A549 (cell line): ENCODE results near the gene PGLYRP1. TPM values are rescaled to one million over a fixed set of nuclear protein-coding genes. Genes with fewer than 3 reads are reported as not detected.

Source experiments
- ATAC-seq, 2 experiments: fragments of 200-7000 bp in 1 of 2; fragments of >200 bp in 1 of 2; cut with Nextera tagmentation in 1 of 2; cut with Tn5 transposase in 1 of 2; 3 replicates each; pipeline versions ENCODE4 v1.8.0 to v1.9.1; 2018 to 2020; ENCODE audit warnings: mild to moderate bottlenecking in 1 of 2, moderate library complexity in 1 of 2
- CTCF ChIA-PET: fragments of 300-600 bp; sonication (Branson Sonifier 250); formaldehyde crosslinking; extraction: SDS; loops from one replicate; lab custom pipeline; 2021; ENCODE audit warnings: antibody characterized with exemption, inconsistent platforms; lab: Yijun Ruan, JAX
- POLR2A ChIA-PET: fragments of 350-600 bp; formaldehyde crosslinking; extraction: SDS; loops from one replicate; lab custom pipeline; 2021; ENCODE audit warnings: antibody characterized with exemption, inconsistent platforms; lab: Yijun Ruan, JAX
- DNase-seq, 2 experiments: peaks; one replicate each; pipeline versions ENCODE4 v3.0.0 to v3.0.0-alpha.2; 2011 to 2016; ENCODE audit warnings: low read depth in 1 of 2, low spot score in 1 of 2
- FAIRE-seq: peaks from 2 replicates; lab custom pipeline; 2011; peaks lifted over from hg19 to GRCh38; lab: Jason Lieb, UNC
- H3K27ac ChIP-seq, 2 experiments: fragments of >200 bp; sonication (Bioruptor Twin); formaldehyde crosslinking; 3 replicates each; pipeline ENCODE4 v1.5.1; 2016 to 2017
- H3K4me1 ChIP-seq: fragments of >200 bp; sonication (Bioruptor Twin); formaldehyde crosslinking; 3 replicates; pipeline ENCODE4 v1.6.1; 2016
- H3K4me2 ChIP-seq: fragments of >200 bp; sonication (Bioruptor Twin); formaldehyde crosslinking; 3 replicates; pipeline ENCODE4 v1.6.1; 2016
- H3K4me3 ChIP-seq: fragments of >200 bp; sonication (Bioruptor Twin); formaldehyde crosslinking; 3 replicates; pipeline ENCODE4 v1.5.1; 2016
- H3K9me3 ChIP-seq: fragments of >200 bp; sonication (Bioruptor Twin); formaldehyde crosslinking; 3 replicates; pipeline ENCODE4 v1.6.1; 2016
- BHLHE40 ChIP-seq: IDR thresholded peaks from 2 replicates; pipeline ENCODE4 v1.6.1; 2012; ENCODE audit warnings: low read depth, low read length, inconsistent platforms
- CEBPB ChIP-seq, 2 experiments: fragments of >200 bp in 1 of 2; sonication (Bioruptor Twin) in 1 of 2; formaldehyde crosslinking in 1 of 2; IDR thresholded peaks; 2 replicates each; pipeline ENCODE4 v1.6.1; 2012 to 2016
- CHD4 ChIP-seq: fragments of 200-600 bp; sonication (generic); IDR thresholded peaks from 2 replicates; pipeline ENCODE4 v1.6.1; 2016; ENCODE audit warnings: antibody characterized with exemption, mild to moderate bottlenecking, borderline replicate concordance
- EP300 ChIP-seq, 2 experiments: fragments of >200 bp; sonication (Bioruptor Twin); formaldehyde crosslinking; IDR thresholded peaks; 2 replicates in 1 of 2; 3 replicates in 1 of 2; pipeline ENCODE4 v1.6.1; 2016 to 2017
- FOSB ChIP-seq: fragments of 250-450 bp; sonication (Bioruptor Pico); IDR thresholded peaks from 2 replicates; pipeline ENCODE4 v1.5.0; 2020; ENCODE audit warnings: mild to moderate bottlenecking, moderate library complexity
- FOSL2 ChIP-seq, 2 experiments: fragments of 450-650 bp in 1 of 2; fragments of >200 bp in 1 of 2; sonication (Bioruptor Twin) in 1 of 2; formaldehyde crosslinking; IDR thresholded peaks; 2 replicates each; pipeline versions ENCODE4 v1.5.0 to v1.6.1; 2016 to 2020; ENCODE audit warnings: mild to moderate bottlenecking in 1 of 2, moderate library complexity in 1 of 2
- GATA3 ChIP-seq: IDR thresholded peaks from 2 replicates; pipeline ENCODE4 v1.6.1; 2012; ENCODE audit warnings: borderline replicate concordance
- HEYL ChIP-seq: fragments of 250-450 bp; sonication (Bioruptor Pico); IDR thresholded peaks from 2 replicates; pipeline ENCODE4 v1.8.0; 2021; ENCODE audit warnings: mild to moderate bottlenecking, moderate library complexity
- JUNB ChIP-seq: fragments of >200 bp; sonication (Bioruptor Twin); formaldehyde crosslinking; IDR thresholded peaks from 2 replicates; pipeline ENCODE4 v1.6.1; 2016
- NFE2L2 ChIP-seq: fragments of 150-350 bp; conservative IDR thresholded peaks from 2 replicates; pipeline ENCODE4 v1.6.1; 2014; ENCODE audit warnings: low read length
- RCOR1 ChIP-seq: fragments of 150-350 bp; IDR thresholded peaks from 2 replicates; pipeline ENCODE4 v1.6.1; 2014; ENCODE audit warnings: antibody characterized with exemption, low read length, low read depth
- SREBF2 ChIP-seq: fragments of 450-650 bp; IDR thresholded peaks from 2 replicates; pipeline ENCODE4 v1.6.1; 2014; ENCODE audit warnings: mild to moderate bottlenecking, moderate library complexity
- ZC3H11A ChIP-seq: fragments of 450-650 bp; IDR thresholded peaks from 2 replicates; pipeline ENCODE4 v1.6.1; 2014; ENCODE audit warnings: antibody characterized with exemption, mild to moderate bottlenecking
- WGBS: methylation state at CpG from one replicate; pipeline ENCODE4 v1.1.6; 2017; ENCODE audit errors: missing lambda C conversion rate; 5-methylcytosine and 5-hydroxymethylcytosine counted together
- polyA plus RNA-seq, 4 experiments: library from polyadenylated mRNA; depleted of rRNA in 3 of 4; stranded (reverse); fragments of >200 nt; fragmentation: RNase III in 1 of 4; extraction: RNeasy Plus Mini Kit Qiagen cat#74134 plus additional on column Dnase treatment in 1 of 4; gene quantifications; 2 replicates in 3 of 4; 3 replicates in 1 of 4; pipeline ENCODE4 v1.2.3, GENCODE V29; 2011 to 2017
- TF ChIP-seq, protein P1 (sequence below): fragments of 250-450 bp; sonication (Bioruptor Pico); IDR thresholded peaks from 2 replicates; pipeline ENCODE4 v1.5.0; 2020; ENCODE audit warnings: low read depth, mild to moderate bottlenecking, moderate library complexity
- TF ChIP-seq, protein P2 (sequence below): fragments of >200 bp; sonication (Bioruptor Twin); formaldehyde crosslinking; IDR thresholded peaks from 3 replicates; pipeline ENCODE4 v1.6.1; 2016
- TF ChIP-seq, protein P3 (sequence below): fragments of 150-350 bp; IDR thresholded peaks from 2 replicates; pipeline ENCODE4 v1.6.1; 2014; ENCODE audit warnings: low read depth, mild to moderate bottlenecking, low read length
- TF ChIP-seq, protein P4 (sequence below): IDR thresholded peaks from 2 replicates; pipeline ENCODE4 v1.6.1; 2012; ENCODE audit warnings: low read depth, borderline replicate concordance
- TF ChIP-seq, protein P5 (sequence below): fragments of 200-600 bp; sonication (generic); IDR thresholded peaks from 2 replicates; pipeline ENCODE4 v1.6.1; 2016; ENCODE audit warnings: antibody characterized with exemption, mild to moderate bottlenecking, moderate library complexity

PGLYRP1 gene
- polyA plus RNA-seq, 2 of the 4 experiments (the other 2 are of a cell fraction), result not detected

DNA sequence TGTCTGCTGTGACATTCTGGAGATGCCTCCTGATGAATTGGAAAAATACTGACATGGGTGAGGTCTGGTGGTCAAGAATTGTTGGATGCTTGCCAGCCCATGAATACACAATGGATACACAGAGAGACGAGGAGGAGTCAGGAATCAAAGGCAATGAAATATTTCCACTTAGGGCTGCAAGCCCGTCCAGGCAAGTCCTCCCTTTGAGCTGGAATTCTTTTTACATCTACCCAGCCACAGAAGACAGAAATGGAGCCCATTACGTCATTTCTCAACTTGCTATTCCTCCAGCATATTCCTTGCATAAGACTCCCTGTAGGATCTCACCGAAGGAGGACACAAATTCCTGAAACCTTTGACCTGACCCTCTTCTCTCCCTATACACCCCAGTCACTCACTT, 33.7 kb upstream of the PGLYRP1 start (continued):
- no peak for TF ChIP-seq SREBF2

DNA sequence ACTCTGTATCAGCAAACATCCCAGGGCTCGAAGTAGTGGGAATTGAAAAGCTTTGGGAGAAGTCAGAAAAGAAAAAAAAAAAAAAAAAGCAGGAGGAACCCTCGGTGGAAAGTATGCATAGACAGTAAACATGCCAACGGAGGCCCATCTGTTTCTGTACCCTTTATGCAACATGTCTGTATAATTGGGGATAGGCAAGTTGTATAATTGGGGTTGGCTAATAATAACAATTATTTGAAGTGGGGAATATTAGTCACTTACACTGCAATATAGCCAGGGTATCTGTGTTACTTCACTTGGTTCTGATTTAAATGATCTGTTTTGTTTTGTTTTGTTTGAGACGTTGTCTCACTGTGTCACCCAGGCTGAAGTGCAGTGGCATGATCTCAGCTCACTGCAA, 30.0 kb upstream of the PGLYRP1 start:
- TF ChIP-seq ZC3H11A, result no peak
- no peak for TF ChIP-seq FOSL2 (IDR thresholded peaks at IDR 0.05)
- no peak for TF ChIP-seq FOSL2 (CRISPR knock-in tag; IDR thresholded peaks at IDR 0.05)
- no peak for TF ChIP-seq FOSB (CRISPR knock-in tag)
- TF ChIP-seq, protein P1, sequence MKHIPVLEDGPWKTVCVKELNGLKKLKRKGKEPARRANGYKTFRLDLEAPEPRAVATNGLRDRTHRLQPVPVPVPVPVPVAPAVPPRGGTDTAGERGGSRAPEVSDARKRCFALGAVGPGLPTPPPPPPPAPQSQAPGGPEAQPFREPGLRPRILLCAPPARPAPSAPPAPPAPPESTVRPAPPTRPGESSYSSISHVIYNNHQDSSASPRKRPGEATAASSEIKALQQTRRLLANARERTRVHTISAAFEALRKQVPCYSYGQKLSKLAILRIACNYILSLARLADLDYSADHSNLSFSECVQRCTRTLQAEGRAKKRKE (CRISPR knock-in tag), result no peak
- no peak for TF ChIP-seq CEBPB (IDR thresholded peaks at IDR 0.05)
- TF ChIP-seq NFE2L2, result no peak
- no peak for TF ChIP-seq HEYL (CRISPR knock-in tag)
- Histone ChIP-seq H3K4me2 (no peak overlapping the region), H3K4me3 (no peak overlapping the region), H3K27ac (no peak overlapping the region), H3K4me1 (peaks cover 8% of the 10 kb centered on the region; the same call in 2 of the 3 replicates), H3K9me3 (peaks cover 16% of the 10 kb centered on the region)
- FAIRE-seq (no peak), DNase-seq (no peak), ATAC-seq (no peak)
- POLR2A ChIA-PET, result interaction anchor here (1.1 kb wide), 1 partner anchor 17 kb away, joined by 4 read pairs; no protein-coding TSS in a partner anchor
- CTCF ChIA-PET, result interaction anchor here (0.6 to 36.0 kb wide), 8 partner anchors 11 to 1155 kb away, joined by 3 to 713 read pairs (median 12); partner anchors contain the start of gene IGFL4
- WGBS, result 13% methylated on average over 4 of the region's 4 CpGs

DNA sequence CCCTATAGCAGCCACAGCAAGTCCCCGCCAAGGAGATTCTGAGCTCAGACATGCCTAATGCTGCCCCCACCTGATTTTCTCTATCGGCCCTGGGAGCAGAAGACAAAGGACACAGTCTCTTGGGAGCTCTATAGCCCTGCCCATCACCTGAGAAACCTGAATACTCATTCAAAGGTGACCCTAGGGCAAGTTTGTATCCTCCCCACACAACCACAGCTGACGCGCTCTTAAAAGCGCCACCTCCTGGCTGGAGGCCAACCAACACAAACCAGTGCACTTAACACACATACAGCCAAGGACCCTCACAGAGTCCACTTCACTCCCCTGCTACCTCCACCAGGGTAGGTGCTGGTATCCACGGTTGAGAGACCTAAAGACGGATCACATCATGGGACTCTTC, 26.7 kb upstream of the PGLYRP1 start:
- Histone ChIP-seq H3K27ac (no peak overlapping the region), H3K4me3 (no peak overlapping the region), H3K4me2 (no peak overlapping the region), H3K4me1 (no peaks in the 10 kb centered on the region)
- DNase-seq (no peak), ATAC-seq (no peak), FAIRE-seq (no peak)
- CTCF ChIA-PET, result interaction anchor here (1.2 to 36.0 kb wide), 6 partner anchors 8 to 30 kb away, joined by 4 to 713 read pairs (median 6); partner anchors contain the start of gene IGFL4
- POLR2A ChIA-PET, result no interaction called here
- 60% methylated on average over 7 of the region's 7 CpGs for WGBS
- TF ChIP-seq CHD4 (no peak), EP300 (IDR thresholded peaks at IDR 0.05) (no peak), BHLHE40 (no peak), HEYL (CRISPR knock-in tag) (no peak)
- TF ChIP-seq, protein P2, sequence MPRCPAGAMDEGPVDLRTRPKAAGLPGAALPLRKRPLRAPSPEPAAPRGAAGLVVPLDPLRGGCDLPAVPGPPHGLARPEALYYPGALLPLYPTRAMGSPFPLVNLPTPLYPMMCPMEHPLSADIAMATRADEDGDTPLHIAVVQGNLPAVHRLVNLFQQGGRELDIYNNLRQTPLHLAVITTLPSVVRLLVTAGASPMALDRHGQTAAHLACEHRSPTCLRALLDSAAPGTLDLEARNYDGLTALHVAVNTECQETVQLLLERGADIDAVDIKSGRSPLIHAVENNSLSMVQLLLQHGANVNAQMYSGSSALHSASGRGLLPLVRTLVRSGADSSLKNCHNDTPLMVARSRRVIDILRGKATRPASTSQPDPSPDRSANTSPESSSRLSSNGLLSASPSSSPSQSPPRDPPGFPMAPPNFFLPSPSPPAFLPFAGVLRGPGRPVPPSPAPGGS, result no peak
- TF ChIP-seq, protein P3, sequence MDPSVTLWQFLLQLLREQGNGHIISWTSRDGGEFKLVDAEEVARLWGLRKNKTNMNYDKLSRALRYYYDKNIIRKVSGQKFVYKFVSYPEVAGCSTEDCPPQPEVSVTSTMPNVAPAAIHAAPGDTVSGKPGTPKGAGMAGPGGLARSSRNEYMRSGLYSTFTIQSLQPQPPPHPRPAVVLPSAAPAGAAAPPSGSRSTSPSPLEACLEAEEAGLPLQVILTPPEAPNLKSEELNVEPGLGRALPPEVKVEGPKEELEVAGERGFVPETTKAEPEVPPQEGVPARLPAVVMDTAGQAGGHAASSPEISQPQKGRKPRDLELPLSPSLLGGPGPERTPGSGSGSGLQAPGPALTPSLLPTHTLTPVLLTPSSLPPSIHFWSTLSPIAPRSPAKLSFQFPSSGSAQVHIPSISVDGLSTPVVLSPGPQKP, result no peak
- TF ChIP-seq, protein P1 (CRISPR knock-in tag), result no peak
- TF ChIP-seq, all 56 proteins: peak for 0
- peaks cover 46% of the 10 kb centered on the region for H3K9me3 ChIP-seq

DNA sequence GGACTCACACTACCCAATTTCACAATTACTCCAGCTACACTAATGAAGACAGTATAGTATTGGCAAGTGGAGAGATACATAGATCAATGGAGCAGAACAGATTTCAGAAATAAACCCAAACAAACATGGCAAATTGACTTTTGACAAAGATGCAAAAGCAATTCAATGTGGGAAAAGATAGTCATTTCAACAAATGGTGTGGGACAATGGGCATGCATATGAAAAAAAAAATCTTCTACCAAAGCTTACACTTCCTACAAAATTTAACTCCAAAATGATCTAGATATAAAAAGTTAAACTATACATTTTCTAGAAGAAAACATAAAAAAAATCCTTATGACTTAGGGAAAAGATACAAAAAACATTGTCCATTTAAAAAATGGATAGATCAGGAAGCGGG, 20.7 kb upstream of the PGLYRP1 start:
- POLR2A ChIA-PET, result no interaction called here
- TF ChIP-seq RCOR1 (no peak), GATA3 (no peak), JUNB (no peak), FOSL2 (IDR thresholded peaks at IDR 0.05) (no peak), FOSL2 (CRISPR knock-in tag; IDR thresholded peaks at IDR 0.05) (no peak), ZC3H11A (no peak), HEYL (CRISPR knock-in tag) (no peak)
- TF ChIP-seq, protein P4, sequence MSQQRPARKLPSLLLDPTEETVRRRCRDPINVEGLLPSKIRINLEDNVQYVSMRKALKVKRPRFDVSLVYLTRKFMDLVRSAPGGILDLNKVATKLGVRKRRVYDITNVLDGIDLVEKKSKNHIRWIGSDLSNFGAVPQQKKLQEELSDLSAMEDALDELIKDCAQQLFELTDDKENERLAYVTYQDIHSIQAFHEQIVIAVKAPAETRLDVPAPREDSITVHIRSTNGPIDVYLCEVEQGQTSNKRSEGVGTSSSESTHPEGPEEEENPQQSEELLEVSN, result no peak
- TF ChIP-seq, protein P5, sequence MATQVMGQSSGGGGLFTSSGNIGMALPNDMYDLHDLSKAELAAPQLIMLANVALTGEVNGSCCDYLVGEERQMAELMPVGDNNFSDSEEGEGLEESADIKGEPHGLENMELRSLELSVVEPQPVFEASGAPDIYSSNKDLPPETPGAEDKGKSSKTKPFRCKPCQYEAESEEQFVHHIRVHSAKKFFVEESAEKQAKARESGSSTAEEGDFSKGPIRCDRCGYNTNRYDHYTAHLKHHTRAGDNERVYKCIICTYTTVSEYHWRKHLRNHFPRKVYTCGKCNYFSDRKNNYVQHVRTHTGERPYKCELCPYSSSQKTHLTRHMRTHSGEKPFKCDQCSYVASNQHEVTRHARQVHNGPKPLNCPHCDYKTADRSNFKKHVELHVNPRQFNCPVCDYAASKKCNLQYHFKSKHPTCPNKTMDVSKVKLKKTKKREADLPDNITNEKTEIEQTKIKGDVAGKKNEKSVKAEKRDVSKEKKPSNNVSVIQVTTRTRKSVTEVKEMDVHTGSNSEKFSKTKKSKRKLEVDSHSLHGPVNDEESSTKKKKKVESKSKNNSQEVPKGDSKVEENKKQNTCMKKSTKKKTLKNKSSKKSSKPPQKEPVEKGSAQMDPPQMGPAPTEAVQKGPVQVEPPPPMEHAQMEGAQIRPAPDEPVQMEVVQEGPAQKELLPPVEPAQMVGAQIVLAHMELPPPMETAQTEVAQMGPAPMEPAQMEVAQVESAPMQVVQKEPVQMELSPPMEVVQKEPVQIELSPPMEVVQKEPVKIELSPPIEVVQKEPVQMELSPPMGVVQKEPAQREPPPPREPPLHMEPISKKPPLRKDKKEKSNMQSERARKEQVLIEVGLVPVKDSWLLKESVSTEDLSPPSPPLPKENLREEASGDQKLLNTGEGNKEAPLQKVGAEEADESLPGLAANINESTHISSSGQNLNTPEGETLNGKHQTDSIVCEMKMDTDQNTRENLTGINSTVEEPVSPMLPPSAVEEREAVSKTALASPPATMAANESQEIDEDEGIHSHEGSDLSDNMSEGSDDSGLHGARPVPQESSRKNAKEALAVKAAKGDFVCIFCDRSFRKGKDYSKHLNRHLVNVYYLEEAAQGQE, result no peak
- TF ChIP-seq, all 56 proteins: peak for 0
- FAIRE-seq, result peak; percentile 13
- no peak overlapping the region for H3K4me2 ChIP-seq
- ATAC-seq, result no peak
- 57% methylated on average over 1 of the region's 1 CpG for WGBS
- peaks cover 62% of the 10 kb centered on the region for H3K9me3 ChIP-seq
- CTCF ChIA-PET, result interaction anchor here (0.8 to 36.0 kb wide), 6 partner anchors 10 to 222 kb away, joined by 3 to 713 read pairs (median 20); no protein-coding TSS in a partner anchor
- no peak for DNase-seq
- no peak overlapping the region for H3K27ac ChIP-seq
- peaks cover 14% of the 10 kb centered on the region for H3K4me1 ChIP-seq
- H3K4me3 ChIP-seq, result no peak overlapping the region
